Heart left ventricle (tissue), 13 donors: ENCODE results near the gene LRRC26.

Source experiments
- POLR2A ChIP-seq, 2 donors: fragments of 450-650 bp; IDR thresholded peaks; one replicate each; pipeline ENCODE4 v1.6.1; 2017; ENCODE audit warnings: antibody characterized with exemption in 2 of 2, mild to moderate bottlenecking in 2 of 2, moderate library complexity in 2 of 2
- TF ChIP-seq, protein P1 (sequence below), 12 donors: fragments of 200-600 bp; sonication (generic) in 4 of 12; IDR thresholded peaks; one replicate each; pipeline versions ENCODE4 v1.5.0 to v1.8.0; 2018 to 2022; ENCODE audit warnings: antibody characterized with exemption in 12 of 12, mild to moderate bottlenecking in 5 of 12
- donor health status: ischemic (EF 13 %, LVEDD 7.1; RV severe dilation, severe dysfunction).
- donor health status: DM: no; HTN: yes; CAD: no.
- donor health status: DM: no; HTN: no; CAD: no.
- donor health status: ischemic (EF 25% LVEDD 6.9; RV normal size, moderate dysfunction).
- donor health status: ischemic (EF 25% LVEDD 5.7; RV mildly dilated, moderate dysfunction).
- donor health status: ischemic (EF 35%, LVEDD 5.7; RV mildly dilated, moderate dysfunction).
- donor health status: nonischemic (EF 11% LVEDD 7.7; RV severe dilation, severe dysfunction).
- donor health status: DM: yes; HTN: yes; CAD: no.
- donor health status: PGD.
- donor health status: ischemic (EF 29% LVEDD 5.4; RV normal size, mild dysfunction).
- donor health status: nonischemic (EF 23%, LVEDD 6.1; RV moderate dilation, normal function).

DNA sequence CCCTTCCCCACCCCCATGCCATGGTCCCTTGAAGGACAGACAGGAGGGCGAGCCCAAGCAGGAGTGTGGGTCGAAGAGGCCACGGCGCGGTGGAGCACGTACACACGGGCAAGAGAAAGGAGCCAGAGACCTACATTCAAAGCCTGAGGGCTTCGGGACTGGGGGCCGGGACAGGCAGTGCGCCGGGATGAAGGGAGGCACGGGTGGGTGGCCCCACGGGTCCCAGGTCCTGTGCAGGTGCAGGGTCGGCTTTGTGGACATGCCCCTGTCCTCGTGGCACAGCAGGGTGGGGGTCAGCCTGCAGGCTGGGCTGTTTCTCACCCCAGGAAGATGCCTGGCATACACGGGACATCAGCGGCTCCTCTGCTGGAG is 9.8 kb downstream of the LRRC26 start:
- TF ChIP-seq, protein P1, sequence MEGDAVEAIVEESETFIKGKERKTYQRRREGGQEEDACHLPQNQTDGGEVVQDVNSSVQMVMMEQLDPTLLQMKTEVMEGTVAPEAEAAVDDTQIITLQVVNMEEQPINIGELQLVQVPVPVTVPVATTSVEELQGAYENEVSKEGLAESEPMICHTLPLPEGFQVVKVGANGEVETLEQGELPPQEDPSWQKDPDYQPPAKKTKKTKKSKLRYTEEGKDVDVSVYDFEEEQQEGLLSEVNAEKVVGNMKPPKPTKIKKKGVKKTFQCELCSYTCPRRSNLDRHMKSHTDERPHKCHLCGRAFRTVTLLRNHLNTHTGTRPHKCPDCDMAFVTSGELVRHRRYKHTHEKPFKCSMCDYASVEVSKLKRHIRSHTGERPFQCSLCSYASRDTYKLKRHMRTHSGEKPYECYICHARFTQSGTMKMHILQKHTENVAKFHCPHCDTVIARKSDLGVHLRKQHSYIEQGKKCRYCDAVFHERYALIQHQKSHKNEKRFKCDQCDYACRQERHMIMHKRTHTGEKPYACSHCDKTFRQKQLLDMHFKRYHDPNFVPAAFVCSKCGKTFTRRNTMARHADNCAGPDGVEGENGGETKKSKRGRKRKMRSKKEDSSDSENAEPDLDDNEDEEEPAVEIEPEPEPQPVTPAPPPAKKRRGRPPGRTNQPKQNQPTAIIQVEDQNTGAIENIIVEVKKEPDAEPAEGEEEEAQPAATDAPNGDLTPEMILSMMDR (IDR thresholded peaks at IDR 0.05) = no peak
- no peak for TF ChIP-seq POLR2A (IDR thresholded peaks at IDR 0.05)
